ENCODE results near the gene C1R.
"Not testable (repeated sequence)": the region's sequence is repeated elsewhere in the genome, so short reads cannot be mapped to it uniquely, and the experiment has no call there.

C1R gene

DNA sequence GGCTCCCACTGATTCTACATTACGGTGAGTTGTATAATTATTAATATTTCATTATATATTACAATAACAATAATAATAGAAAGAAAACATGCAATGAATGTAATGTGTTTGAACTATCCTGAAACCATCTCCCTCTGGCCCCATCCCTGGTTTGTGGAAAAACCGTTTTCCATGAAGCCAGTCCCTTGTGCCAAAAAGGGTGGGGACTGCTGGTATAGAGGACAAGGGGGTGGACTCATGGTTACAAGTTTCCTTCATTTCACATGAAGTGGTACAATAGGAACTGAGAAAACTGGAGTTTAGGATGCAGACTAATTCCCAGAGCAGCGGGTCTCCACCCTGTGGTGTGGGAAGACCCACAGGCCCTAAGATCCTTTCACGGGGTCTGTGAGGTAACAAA is 19.8 kb upstream of the C1R start:
- H3K4me1 ChIP-seq (ENCODE audit: insufficient read depth, low read length), result no peaks in the 10 kb centered on the region; the same call in 1 of the 2 replicates
- peaks cover 2% of the 10 kb centered on the region; the same call in 1 of the 2 replicates for H3K36me3 ChIP-seq (ENCODE audit: insufficient read depth, low read length)
- H3K9ac ChIP-seq (ENCODE audit: low read depth, low read length), result no peak overlapping the region
- H3K9me3 ChIP-seq (ENCODE audit: control insufficient read depth, insufficient read depth, low read length), result no peaks in the 10 kb centered on the region

DNA sequence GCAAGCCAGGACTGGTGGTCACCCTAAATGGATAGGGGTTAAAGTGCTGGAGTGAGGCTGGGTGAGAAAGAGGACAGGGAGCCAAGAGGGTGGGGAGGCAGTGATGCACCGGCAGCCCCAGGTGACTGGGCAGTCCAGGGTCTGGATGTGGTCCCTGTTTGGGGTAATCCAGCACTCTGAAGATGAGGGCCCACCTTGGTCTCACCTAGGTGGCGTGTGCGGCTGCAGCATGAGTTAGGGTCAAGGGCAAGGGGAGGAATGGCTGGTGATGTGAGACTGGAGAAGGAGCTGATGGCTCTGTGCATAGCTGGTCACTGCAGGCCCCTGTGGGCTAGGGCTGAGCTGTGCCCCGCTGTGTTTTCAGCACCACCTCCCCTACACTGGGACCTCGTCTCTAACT is 18.4 kb upstream of the C1R start:
- Histone ChIP-seq H3K9ac (ENCODE audit: low read depth, low read length) (no peak overlapping the region), H3K9me3 (ENCODE audit: control insufficient read depth, insufficient read depth, low read length) (no peaks in the 10 kb centered on the region), H3K4me1 (ENCODE audit: insufficient read depth, low read length) (no peaks in the 10 kb centered on the region; the same call in 1 of the 2 replicates), H3K36me3 (ENCODE audit: insufficient read depth, low read length) (no peaks in the 10 kb centered on the region; the same call in 1 of the 2 replicates)

DNA sequence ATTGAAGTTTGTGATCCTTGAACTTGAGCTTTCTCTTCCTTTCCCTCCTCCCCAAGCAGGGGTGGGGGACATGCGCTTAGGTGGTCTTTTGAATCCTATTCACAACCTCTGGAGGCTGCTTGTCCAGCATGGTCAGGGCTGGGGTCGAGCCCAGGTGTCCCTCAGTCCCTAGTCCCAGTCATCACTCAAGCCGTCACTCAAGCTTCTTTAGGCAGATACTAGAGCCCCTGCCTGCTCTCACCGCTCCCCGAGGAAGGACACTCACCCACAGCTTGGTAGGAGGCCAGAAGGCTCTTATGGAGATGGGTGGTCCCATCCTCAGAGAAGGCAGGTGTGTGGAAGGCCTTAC is 17.3 kb upstream of the C1R start:
- Histone ChIP-seq H3K9me3 (ENCODE audit: control insufficient read depth, insufficient read depth, low read length) (no peaks in the 10 kb centered on the region), H3K9ac (ENCODE audit: low read depth, low read length) (no peak overlapping the region), H3K4me1 (ENCODE audit: insufficient read depth, low read length) (no peaks in the 10 kb centered on the region; the same call in 1 of the 2 replicates), H3K36me3 (ENCODE audit: insufficient read depth, low read length) (no peaks in the 10 kb centered on the region)

DNA sequence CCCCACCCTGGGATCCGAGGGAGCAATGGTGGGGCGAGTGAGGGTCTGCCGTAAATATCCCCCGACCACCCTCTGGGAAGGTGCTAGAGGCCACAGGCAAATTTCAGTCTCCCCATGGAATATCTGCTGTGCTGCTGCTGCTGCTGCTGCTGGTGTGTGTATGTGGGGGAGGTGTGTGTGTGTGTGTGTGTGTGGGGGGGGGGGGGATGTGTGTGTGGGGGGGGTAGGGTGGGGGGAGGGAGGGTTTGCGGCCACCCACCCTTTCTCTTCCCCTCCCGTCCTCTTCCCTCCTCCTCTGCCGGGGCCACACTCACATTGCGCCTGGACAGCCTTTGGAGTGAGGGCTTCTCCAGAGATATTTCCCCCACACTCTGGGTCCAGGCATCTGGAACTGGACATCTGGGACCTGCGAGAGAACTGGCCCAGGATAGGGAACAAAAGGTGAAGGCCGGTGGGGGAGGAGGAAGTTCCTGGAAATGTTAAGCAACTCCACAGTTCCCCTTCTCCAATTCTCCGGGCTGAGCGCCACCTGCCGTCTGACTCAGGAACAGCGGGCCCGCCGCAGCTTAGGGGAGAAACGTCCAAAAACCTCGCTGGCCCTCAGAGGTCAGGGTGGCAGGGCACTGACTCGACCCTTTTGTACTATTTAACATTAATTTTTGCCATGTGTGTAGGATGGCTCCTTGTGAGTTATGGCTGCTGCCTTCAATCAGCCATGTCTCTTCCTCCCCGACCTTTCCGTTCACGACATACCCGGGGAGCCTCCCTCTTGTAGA is 16.7 kb upstream of the C1R start, which contains the start of gene C1RL:
Gene C1RL (minus strand): TSS at position 419 of the 776 bp plus-strand sequence. CDS start 34 bp downstream, at position 385.
- Histone ChIP-seq H3K4me1 (ENCODE audit: insufficient read depth, low read length) (no peaks in the 10 kb centered on the region; the same call in 1 of the 2 replicates), H3K36me3 (ENCODE audit: insufficient read depth, low read length) (no peaks in the 10 kb centered on the region), H3K9ac (ENCODE audit: low read depth, low read length) (peak within 1 kb of the TSS; percentile 85)

DNA sequence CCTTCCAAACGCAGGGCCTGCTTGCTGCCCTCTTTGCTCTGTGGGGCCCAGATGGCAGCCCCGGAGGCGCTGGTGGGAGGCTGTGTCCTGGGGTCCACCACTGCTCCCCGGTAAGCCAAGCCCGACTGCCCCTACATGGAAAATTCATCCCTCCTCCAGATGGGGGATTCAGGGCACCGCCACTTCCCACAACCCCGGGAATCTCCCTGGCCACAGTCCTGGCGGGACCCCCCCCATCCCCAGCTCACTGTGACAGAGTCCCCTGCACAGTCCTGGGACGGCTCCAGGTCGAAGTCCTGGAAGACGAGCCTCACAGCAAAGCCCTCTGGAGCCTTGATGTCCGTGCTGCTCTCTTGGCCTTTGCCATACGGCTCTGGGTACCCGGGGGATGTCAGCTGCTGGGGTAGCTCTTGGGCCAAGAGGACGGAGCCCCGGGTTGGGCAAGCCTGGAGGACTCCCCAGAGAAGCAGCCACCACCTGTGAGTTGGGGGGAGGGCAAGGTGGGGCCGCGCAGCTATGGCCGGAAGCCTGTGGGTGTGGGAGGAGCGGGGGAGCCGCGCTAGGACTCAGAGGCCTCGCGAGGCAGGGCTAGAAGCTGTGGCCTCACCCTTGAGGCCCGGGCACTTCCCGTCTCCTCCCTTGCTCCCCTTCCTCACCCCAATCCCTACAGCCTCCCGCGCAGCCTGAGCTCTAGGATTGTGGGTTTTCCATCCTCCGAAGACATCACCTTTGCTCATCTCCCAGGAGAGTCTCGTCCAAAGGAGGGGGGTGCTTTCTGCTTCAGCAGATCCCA is 16.0 kb upstream of the C1R start:
- Histone ChIP-seq H3K9me3 (ENCODE audit: control insufficient read depth, insufficient read depth, low read length) (no peaks in the 10 kb centered on the region), H3K4me1 (ENCODE audit: insufficient read depth, low read length) (no peaks in the 10 kb centered on the region), H3K36me3 (ENCODE audit: insufficient read depth, low read length) (no peaks in the 10 kb centered on the region), H3K9ac (ENCODE audit: low read depth, low read length) (peak overlapping the region; percentile 85)

More for the DNA sequence above, 16.7 kb upstream of the C1R start, which contains the start of gene C1RL:
- H3K9me3 ChIP-seq (ENCODE audit: control insufficient read depth, insufficient read depth, low read length), result no peaks in the 10 kb centered on the region

DNA sequence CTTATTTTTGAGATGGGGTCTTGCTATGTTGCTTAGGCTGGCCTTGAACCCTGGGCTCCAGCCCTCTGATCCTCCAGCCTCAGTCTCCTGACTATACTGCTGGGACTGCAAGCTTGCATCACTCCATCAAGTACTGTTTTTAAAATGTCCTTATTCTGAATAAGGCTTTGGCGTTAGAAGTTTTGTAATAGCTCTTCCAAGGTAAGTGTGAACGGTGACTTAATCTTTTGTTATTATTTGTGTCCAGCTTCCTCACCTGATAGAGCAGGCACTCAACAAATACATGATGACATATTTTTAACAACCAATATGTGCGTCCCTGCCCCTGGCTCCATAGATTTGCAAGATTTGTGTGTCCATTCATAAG is 15.4 kb upstream of the C1R start:
- Histone ChIP-seq H3K9ac (ENCODE audit: low read depth, low read length) (peak overlapping the region; percentile 85), H3K4me1 (ENCODE audit: insufficient read depth, low read length) (no peaks in the 10 kb centered on the region), H3K36me3 (ENCODE audit: insufficient read depth, low read length) (no peaks in the 10 kb centered on the region), H3K9me3 (ENCODE audit: control insufficient read depth, insufficient read depth, low read length) (no peaks in the 10 kb centered on the region)

DNA sequence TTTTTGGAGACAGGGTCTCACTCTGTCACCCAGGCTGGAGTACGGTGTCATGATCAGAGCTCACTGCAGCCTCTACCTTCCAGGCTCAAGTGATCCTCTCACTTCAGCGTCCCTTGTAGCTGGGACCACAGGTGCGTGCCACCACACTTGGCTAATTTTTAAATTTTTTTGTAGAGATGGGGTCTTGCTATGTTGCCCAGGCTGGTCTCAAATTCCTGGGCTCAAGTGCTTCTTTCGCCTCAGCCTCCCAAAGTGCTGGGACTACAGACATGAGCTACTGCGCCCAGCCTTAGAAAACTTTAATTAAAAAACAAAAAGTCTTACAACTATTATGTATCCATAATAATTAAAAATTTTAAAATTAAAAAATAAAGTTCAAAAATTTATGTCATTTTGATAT is 14.9 kb upstream of the C1R start:
- not testable (repeated sequence) for H3K9ac ChIP-seq (ENCODE audit: low read depth, low read length); H3K4me1 ChIP-seq (ENCODE audit: insufficient read depth, low read length); H3K36me3 ChIP-seq (ENCODE audit: insufficient read depth, low read length); H3K9me3 ChIP-seq (ENCODE audit: control insufficient read depth, insufficient read depth, low read length)

DNA sequence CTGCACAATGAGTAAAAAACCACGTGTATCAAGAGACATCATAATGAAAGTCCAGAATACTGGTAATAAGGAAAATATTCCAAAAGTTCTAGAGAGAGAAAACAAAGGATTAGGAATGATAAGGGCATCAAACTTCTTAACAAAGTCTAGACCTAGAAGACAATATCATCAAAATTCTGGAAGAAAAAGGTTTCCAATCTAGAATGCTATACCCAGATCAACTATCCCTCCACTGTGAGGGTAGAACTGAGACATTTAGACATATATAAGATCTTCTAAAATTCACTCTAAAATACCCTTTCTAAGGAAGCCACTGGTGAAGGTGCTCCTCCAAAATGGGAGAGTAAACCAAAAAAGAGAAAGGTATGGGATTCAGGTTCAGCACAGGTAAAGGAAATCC is 13.8 kb upstream of the C1R start:
- H3K9me3 ChIP-seq (ENCODE audit: control insufficient read depth, insufficient read depth, low read length), result no peaks in the 10 kb centered on the region
- no peak overlapping the region for H3K9ac ChIP-seq (ENCODE audit: low read depth, low read length)
- no peaks in the 10 kb centered on the region for H3K36me3 ChIP-seq (ENCODE audit: insufficient read depth, low read length)
- H3K4me1 ChIP-seq (ENCODE audit: insufficient read depth, low read length), result no peaks in the 10 kb centered on the region

DNA sequence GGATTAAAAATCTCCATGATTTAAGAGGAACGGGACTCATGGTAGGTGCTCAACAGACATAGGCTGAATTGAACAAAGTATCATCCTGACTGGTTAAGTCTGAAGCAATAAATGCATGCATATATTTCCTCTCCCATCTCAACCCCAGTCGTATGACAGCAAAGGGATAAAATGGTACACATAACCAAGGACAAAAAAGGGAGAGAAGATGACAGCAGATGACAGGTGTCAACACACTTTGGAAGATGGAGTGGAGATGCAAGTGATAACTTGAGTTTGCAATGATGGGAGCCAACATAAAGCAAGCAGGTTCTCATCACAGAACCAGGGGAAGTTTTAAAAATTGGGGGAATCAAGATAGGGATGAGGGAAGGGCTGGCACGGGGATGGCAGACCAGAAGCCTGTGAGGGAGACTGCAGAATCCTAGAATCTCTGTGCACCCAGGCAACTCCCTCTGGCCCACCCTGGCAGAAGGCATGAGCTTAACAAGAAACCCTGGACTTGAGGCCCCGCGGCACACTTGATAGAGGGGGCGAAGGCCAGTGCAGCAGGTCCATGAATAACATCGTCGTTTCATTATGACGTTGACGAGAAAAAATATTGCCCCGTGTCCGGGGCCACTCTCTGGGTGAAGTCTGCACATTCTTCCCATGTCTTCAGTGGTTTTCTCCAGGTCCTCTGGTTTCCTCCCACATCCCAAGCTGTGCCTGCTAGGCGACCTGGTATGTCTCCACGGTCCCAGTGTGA is 11.8 kb upstream of the C1R start:
- no peaks in the 10 kb centered on the region for H3K36me3 ChIP-seq (ENCODE audit: insufficient read depth, low read length)
- H3K9ac ChIP-seq (ENCODE audit: low read depth, low read length), result no peak overlapping the region
- H3K4me1 ChIP-seq (ENCODE audit: insufficient read depth, low read length), result no peaks in the 10 kb centered on the region
- H3K9me3 ChIP-seq (ENCODE audit: control insufficient read depth, insufficient read depth, low read length), result no peaks in the 10 kb centered on the region

DNA sequence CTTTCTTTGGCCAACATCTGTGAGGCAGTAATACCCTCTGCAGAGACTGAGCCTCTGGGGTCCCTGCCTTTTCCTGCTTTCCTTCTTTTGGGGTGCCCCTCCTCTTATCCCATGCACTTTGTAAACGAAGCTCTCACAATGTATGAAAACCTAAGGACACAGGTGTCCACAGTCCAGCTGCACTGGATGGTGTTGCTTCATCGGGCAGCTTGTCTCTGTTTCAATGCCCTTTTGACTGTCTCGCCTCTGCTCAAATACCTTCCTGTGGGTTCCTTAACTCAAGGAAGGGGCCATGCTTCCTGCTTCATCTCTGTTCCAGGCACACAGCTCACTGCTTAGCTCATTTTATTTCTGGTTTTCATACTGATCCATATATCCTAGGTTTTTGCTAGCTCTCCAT is 10.3 kb upstream of the C1R start:
- H3K9ac ChIP-seq (ENCODE audit: low read depth, low read length), result no peak overlapping the region
- H3K4me1 ChIP-seq (ENCODE audit: insufficient read depth, low read length), result no peaks in the 10 kb centered on the region
- H3K9me3 ChIP-seq (ENCODE audit: control insufficient read depth, insufficient read depth, low read length), result no peaks in the 10 kb centered on the region
- H3K36me3 ChIP-seq (ENCODE audit: insufficient read depth, low read length), result no peaks in the 10 kb centered on the region

DNA sequence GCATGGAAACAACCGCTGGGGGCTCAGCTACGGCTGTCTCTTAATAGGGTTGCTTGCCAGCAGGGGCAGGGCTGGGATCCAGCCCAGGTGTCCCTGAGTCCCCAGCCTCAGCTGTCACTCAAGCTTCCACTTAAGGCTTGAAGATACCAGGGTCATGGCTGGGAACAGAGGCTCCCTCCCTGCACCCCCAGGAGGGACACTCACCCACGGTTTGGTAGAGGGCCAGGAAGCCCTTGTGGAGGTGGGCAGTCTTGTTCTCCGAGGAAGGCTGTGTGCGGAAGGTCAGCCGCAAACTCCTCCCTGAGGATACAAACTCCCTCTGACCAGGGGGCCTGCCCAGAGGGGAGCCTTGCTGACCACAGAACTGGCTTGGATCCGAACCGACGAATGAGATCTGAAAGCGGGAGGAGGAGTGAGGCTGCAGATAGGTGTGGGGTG is 9.5 kb upstream of the C1R start:
- no peaks in the 10 kb centered on the region for H3K9me3 ChIP-seq (ENCODE audit: control insufficient read depth, insufficient read depth, low read length)
- H3K36me3 ChIP-seq (ENCODE audit: insufficient read depth, low read length), result no peaks in the 10 kb centered on the region
- no peak overlapping the region for H3K9ac ChIP-seq (ENCODE audit: low read depth, low read length)
- no peaks in the 10 kb centered on the region for H3K4me1 ChIP-seq (ENCODE audit: insufficient read depth, low read length)

DNA sequence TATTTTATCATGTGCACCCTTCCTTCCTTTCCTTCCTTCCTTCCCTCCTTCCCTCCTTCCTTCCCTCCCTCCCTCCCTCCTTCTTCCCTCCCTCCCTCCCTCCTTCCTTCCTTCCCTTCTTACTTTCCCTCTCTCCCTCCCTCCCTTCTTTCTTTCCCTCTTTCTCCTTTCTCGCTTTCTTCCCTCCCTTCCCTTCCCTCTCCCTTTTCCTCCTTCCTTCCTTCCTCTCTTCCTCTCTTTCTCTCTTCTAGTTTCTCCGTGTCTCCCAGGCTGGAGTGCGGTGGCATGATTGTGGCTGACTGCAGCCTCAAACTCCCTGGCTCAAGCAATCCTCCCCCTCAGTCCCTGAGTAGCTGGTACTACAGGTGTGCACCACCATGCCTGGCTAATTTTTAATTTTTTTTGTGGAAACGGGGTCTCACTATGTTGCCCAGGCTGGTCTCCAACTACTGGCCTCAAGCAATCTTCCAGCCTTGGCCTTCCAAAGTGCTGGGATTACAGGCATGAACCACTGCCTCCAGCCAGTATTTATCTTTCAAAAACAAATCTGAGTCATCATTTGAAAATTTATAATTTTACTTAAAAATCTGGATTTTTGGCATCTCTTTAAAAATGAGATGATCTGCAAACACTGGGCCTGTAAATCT is 8.9 kb upstream of the C1R start:
- Histone ChIP-seq H3K9ac (ENCODE audit: low read depth, low read length) (no peak overlapping the region), H3K4me1 (ENCODE audit: insufficient read depth, low read length) (no peaks in the 10 kb centered on the region; the same call in 1 of the 2 replicates), H3K36me3 (ENCODE audit: insufficient read depth, low read length) (no peaks in the 10 kb centered on the region), H3K9me3 (ENCODE audit: control insufficient read depth, insufficient read depth, low read length) (no peaks in the 10 kb centered on the region)

DNA sequence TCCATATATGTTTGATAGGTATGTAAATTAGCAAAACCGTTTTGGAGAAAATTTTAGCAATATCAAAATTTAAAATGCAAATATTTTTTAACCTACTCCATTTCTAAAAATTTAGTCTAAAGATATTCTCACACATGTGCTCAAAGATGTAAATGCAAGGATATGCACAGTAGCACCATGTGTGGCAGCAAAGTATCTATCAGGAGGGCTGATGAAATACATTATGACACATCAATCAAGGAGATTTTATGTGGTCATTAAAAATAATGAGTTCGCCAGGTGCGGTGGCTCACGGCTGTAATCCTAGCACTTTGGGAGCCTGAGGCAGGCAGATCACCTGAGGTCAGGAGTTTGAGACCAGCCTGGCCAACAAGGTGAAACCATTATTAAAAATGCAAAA is 8.0 kb upstream of the C1R start:
- H3K36me3 ChIP-seq (ENCODE audit: insufficient read depth, low read length), result no peaks in the 10 kb centered on the region
- peaks cover 6% of the 10 kb centered on the region for H3K4me1 ChIP-seq (ENCODE audit: insufficient read depth, low read length)
- no peaks in the 10 kb centered on the region for H3K9me3 ChIP-seq (ENCODE audit: control insufficient read depth, insufficient read depth, low read length)
- H3K9ac ChIP-seq (ENCODE audit: low read depth, low read length), result no peak overlapping the region
